NCI-H748 (cell line): ENCODE data around the gene DRC1.

ENCODE experiments used
- DNase-seq: peaks from one replicate; lab custom pipeline; 2025; ENCODE audit not compliant: unreplicated experiment; lab: John Stamatoyannopoulos, UW

The DRC1 gene

DNA sequence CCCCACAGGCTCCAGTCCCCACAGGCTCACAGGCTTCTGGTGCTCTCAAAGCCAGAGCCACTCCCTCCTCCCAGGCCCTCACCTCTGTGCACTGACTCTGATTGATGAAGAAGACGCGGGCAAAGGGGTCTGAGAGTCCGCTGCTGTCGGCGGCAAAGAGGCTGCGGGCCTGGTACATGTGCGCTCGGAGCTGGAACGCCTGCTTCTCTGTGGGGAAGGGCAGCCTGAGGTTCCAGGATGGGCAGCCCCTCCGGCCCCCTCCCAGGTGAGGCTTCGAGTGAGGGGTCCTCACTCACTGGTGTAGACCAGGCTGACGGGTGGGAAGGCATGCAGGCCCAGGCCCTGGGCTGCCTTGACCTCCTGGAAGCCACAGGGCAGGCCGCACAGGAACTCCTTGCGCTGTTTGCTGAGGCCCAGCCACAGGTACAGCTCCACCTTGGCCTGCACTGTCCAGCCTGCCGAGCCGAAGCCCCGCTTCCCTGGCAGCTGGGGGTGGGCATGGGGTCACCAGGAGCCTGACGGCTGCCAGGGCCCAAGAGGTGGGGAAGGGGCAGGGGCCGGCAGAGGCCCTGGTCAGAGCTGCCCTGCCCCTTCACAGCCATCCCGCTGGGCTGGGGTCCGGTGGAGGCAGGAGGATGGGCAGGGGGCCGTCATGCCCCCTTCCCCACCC lies 74.2 kb downstream of the DRC1 start:
- no peak for DNase-seq

DNA sequence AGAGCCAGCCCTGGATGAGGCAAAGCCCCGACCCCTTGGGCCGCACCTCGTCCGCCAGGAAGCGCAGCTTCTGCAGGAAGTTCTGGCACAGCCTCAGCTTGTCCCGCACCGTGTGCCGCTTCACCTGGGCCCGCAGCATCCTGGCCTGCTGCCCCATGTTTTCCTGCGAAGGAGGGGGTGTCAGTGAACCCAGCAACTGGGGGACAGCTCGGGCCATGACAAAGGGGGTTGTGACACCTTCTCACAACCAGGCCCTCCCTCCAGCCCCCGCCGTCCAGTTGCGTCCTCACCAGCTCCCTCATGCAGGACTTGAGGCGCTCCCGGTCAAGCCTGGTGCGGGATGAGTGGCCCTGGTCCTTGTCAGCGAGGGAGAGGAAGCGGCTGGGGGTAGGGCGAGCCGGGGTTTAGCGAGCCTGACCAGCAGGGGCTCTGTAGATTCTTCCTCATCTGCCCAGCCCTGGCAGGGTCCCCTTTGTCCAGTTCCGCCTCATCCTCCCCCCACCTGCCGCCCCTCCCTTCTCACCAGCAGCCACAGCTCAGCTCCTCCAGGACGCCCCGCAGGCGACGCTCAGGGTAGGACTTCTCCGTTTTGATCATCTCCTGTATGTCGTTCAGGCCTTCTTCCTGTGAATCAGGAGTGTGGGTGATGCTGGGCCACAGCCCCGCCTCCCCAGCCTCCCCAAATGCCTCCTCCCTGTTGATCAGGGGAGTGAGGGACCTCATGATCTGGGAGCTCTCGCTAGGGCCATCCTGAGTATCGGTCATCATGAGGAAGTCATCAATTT lies 75.6 kb downstream of the DRC1 start:
- no peak for DNase-seq

DNA sequence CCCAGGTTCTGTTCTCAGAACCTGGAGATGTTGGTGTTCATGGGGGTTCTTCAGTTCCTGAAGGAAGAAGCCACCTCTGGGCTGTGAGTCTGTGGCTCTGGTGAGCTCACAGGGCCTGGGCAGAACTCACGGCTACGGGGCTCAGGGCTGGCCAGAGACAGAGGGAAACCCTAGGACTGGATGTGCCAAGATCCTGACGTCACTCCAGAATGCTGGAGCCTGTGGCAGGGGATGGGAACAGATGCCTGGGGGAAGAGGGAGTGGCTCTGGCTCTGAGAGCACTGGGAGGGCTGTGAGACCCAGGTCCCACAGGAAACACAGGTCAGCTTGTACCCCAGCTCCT lies 76.2 kb downstream of the DRC1 start, which contains the start of gene OTOF:
Gene OTOF, minus strand, starts transcription at position 214 of the 343 bp plus-strand sequence.
- DNase-seq: no peak

DNA sequence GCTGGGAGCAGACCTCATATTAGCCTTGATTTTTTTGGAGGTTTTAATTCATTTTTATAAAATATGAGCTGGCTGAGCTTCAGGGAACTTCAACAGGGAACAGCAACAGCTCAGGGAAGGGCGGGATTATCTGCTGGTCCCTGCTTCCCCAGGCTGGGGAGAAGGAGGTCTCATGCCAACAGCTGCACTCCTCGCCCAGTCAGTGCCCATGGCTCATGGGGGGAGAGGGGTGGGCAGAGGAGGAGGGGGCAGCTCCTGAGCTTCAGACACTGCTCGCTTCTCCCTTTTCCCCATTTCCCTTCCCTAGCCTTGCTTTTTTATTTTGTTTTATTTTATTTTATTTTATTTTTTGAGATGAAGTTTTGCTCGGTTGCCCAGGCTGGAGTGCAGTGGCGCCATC lies 76.6 kb downstream of the DRC1 start:
- no peak for DNase-seq

DNA sequence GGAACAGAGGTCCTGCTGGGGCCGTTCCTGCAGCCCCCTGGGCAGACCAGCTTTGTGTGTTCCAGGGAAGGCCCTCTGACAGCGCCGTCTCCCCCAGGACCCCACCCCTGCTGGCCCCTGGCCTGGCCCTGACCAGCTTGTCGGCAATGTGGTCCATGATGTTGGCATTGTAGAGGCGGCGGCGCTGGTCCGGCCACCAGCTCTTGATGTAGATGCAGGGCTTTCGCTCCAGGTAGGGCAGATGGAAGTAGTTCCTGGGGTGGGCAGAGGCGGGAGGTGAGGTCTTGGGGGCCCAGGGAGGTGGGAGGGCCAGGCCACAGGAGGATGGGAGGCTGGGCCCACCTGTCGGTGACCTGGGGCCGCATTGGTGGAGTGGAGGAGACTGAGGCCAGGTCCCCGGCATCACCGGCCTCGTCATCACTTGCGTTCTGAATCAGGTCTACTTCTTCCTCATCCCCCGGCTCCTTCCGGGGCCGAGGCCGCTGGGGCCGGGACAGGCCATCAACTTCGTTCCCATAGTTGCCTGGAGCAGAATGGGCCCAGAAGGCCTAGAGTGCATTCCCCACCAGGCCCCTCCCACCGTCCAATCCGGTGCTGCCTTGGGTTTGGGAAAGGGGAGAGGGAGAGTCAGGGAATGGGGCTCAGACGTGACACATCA lies 77.5 kb downstream of the DRC1 start:
- no peak for DNase-seq

DNA sequence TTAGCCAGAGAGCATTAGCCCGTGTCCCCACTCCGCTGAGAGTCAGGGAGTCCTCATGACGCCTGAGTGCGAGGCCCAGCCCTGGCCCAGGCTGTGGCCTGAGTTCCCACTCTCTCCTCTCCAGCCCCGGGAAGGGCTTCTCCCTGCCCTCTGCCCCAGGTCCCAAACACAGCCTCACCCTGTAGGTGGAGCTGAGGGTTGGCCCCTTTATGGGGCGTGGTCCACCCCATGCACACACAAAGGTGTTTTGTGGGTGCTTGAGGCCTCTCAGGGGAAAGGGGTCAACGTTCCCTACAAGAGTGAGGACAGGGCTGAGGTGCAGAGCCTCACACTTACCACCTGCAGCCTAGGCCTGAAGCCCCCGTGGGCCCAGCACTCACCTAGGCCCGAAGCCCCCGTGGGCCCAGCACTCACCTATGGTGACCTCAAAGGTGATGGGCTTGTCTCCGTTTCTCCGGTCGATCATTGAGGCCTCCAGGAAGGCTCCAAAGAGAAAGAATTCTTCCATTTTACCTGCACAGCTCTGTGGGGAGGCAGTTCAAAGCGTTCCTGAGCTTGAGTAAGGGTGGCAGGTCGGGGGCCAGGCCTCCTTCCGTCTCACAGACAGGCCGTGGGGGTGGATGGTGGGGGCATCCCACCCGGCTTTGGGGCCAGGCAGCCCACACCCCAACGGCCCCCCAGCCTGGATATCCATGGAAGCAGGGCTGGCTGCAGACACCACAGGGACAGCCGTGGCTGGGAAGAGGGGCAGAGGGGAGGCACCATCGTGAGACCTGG lies 78.3 kb downstream of the DRC1 start:
- DNase-seq: no peak

DNA sequence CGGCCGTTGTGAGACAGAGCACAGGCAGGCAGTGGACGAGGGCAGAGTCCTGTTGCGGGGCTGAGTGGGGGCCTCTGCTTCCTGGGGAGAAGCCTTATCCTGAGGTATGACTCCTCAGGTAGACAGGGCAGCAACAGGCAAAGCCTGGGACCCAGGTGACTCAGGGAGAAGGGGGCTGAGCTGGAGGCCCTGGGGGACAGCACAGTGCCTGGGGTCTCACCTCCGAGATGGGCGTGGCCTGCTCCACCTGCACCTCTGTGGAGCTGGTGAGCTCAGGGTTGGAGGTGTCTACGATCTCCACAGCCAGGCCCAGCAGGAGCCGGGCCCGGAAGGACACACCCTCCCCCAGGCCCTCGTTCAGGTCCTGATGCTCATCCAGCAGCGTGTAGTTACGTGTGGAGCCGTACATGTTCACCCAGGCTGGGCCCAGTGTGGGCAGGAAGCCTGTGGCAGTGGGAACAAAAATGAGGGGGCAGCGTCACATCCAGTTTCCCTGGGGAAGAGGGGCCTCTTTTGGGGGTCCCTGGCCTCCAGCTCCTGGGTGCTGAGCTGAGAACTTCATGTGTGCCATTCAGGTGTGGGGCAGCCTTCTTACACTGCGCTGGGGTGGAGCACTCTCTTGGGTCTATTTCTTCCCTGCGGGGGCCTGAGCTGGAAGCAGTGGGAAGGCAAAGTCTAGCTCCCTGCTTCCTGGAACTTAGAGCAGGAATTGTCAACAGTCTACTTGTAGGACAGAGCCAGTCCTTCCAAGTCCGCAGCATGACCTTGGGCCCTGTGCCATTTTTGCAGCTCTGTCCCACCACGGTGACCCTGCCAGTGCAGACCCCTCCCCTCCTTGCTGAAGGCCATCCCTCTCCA lies 79.1 kb downstream of the DRC1 start:
- no peak for DNase-seq

DNA sequence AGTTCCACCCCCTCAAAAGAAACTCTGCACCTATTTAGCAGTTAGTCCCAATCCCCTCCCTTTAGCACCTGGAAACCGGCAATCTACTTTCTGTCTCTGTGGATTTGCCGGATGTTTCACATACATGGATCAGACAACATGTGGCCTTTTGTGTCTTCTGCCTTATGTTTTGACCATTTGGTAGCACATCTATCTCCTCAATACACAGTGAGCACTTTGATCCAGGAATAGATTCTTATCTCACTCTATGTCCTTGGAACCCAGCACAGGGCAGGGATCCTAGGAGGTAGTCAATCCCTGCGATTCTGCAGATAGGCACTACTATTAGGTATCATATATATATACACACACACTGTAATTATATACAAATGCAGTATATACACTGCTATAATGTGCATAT lies 80.0 kb downstream of the DRC1 start:
- no peak for DNase-seq

DNA sequence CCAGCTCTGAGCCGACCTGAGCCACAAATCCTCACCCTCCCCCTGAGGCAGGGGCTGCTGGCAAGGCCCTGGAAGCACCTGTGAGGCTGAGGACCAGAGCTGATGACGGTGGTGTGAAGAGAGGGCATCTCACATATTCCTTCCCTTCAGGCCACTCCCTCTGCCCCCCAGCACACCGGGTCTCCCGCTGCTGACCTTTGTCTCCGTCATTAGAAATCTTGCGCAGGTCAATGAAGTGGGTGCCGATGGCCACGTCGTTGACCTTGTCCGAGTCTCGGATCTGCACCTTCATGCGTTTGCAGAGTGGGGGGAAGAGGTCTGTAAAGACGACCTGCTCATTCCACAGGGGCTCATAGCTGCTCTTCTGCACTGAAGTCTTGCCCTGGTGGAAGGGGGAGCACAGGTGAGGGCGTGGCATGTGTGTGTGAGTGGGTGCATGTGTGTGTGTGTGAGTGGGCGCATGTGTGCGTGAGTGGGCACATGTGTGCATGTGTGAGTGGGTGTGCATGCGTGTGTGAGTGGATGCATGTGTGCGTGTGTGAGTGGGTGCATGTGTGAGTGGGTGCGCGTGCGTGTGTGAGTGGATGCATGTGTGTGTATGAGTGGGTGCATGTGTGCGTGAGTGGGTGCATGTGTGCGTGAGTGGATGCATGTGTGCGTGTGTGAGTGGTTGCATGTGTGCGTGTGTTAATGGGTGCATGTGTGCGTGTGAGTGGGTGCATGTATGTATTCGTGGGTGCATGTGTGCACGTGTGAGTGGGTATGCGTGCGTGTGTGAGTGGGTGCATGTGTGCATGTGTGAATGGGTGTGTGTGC lies 80.7 kb downstream of the DRC1 start:
- no peak for DNase-seq

DNA sequence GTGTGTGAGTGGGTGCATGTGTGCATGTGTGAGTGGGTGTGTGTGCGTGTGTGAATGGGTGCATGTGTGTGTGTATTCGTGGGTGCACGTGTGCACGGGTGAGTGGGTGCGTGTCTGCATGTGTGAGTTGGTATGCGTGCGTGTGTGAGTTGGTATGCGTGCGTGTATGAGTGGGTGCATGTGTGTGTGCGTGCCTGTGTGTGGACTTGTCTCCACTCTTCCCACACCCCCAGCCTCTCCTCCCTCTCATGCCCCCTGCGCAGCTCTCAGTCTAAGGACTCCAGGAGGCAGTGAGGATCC lies 81.3 kb downstream of the DRC1 start:
- DNase-seq: no peak

DNA sequence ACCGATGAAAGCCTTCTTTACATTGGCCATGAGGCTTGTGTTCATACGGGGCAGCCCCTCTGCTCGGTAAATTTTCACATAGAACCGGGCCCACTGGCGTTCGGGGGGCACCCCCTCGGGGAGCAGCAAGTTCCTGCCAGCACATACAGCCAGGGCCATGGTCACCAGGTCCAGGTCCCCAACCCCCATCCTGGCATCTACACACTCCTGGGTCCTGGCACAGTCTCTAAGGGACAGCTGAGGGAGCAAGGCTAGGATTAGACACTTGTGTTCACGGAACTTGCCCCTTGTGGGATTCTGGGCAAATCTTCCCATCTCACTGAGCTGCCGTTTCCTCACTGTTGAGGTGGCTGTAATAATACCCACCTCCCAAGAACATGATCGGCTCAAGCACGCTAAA lies 81.8 kb downstream of the DRC1 start:
- DNase-seq: no peak

DNA sequence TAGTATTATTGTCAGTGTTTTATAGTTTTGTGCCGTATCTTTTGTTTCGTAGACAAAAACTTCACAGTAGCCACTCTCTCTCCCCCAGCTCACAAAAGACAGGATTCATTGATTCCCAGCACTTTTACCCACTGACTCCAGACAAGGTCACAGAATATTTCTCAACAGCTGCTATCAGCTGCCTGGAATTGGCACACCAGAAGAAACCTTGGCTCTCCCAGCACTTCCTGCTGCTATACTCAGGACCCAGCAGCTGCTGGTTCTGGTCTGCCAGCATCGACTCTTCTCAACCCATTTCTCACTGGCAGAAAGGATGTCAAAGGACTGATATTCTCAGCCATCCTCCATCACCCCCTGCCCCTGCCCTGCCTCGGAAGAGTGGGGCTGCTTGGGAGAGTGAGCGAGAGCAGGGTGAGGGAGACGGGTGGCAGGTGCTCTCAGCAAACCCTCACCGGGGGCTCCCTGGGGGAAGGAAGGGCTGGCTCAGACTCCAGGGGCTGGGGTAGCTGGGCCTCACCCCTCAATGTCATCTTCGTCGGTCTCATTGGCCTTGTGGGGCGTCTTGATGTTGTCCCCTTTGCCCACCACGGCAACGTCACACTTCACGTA lies 82.3 kb downstream of the DRC1 start:
- DNase-seq: no peak

DNA sequence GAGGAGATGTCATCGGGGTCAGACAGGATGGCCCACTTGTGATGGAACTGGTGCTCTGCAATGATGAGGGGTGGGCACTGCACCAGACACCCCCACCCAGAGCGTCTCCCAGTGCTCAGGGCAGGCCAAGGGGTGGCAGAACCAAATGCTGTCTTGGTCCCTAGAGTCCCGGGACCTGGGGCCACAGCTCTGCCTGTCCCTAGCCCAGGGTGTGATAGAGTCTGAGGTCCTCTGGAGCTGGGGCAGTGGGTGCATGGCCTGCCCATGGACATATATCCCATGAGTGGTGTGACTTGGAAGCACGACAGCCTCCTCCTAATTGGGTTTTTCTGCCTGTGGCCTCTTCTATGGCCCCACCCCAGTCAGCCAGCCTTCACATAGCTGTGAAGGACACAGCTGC lies 82.9 kb downstream of the DRC1 start:
- no peak for DNase-seq

DNA sequence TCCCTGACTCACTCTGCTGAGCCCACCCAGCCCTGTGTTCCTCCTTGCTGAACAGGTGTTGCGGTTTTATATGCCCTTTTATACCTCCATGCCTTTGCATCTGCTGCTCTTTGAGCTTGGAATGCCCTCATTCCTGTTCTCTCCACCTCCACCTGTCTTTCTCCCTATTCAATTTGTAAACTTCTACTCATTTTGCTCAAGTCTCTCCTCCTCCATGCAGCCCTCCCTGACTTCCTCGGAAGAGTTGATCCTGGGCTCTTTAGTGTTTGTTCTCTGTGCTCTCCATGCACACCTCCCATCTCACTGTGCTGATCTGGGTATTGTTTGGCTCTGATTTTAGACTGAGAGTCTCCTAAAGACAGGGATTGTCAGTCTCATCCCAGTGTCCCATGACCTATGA lies 83.4 kb downstream of the DRC1 start:
- no peak for DNase-seq

DNA sequence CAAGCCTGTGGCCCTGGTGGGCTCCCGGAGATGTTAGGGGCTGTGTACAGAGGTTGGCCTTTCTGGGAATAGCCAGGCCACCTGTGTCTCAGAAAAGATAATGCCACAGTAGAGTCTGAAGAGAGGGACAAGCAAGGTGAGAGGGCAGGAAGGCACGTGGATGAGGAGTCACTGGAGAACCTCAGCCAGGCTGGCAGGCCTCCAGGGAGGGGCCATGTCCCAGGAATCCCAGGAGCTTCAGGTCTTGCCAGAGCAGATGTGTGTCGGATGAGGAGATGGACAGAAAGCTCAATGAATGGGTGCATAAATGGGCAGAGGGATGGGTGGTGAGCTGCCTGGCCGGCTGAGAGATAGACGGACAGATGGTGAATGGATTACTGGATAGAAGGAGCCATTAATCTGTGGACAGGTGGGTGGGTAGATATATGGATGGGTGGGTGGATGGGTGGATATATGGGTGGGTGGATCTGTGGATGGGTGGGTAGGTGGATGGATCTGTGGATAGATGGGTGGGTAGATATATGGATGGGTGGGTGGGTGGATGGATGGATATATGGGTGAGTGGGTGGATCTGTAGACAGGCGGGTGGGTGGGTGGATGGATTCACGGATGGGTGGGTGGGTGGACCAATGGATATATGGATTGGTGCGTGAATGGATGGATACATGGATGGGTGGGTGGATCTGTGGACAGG lies 84.2 kb downstream of the DRC1 start:
- no peak for DNase-seq

DNA sequence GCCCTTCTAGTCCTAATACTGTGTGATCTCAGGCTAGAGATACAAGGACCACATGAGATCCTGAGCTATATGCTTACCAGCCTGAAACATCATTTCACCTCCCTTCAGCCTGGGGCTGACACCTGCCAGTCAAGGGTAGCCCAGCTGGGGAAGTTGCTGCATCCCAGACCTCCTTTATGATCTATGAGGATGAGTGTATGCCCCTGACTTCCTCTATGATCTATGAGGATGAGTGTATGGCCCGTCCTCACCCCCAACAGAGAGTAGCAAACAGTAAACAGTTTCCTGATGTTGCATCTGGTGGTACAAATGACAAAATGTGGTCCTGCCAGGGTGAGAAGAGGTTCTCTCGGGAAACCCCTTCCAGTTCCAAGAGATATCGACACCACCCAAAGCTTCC lies 85.1 kb downstream of the DRC1 start:
- no peak for DNase-seq

DNA sequence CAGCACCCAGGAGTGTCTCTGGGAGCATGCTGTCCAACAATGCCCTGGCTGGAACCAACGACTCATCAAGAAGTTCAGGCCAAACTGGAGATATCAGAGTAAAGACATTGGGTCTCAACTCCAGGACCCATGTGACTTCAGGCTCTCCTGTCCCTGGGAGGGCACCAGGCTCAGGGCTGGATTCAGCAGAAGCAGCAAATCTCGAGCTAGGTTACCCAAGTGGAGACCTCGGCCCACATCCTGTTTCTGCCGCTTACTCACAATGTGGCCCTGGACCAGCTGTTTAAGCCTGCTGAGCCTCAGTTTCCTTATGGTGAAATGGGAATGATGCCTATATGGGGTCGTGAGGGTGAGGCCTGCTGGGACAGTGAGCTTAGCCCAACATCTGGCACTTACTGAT lies 85.5 kb downstream of the DRC1 start:
- DNase-seq: no peak

DNA sequence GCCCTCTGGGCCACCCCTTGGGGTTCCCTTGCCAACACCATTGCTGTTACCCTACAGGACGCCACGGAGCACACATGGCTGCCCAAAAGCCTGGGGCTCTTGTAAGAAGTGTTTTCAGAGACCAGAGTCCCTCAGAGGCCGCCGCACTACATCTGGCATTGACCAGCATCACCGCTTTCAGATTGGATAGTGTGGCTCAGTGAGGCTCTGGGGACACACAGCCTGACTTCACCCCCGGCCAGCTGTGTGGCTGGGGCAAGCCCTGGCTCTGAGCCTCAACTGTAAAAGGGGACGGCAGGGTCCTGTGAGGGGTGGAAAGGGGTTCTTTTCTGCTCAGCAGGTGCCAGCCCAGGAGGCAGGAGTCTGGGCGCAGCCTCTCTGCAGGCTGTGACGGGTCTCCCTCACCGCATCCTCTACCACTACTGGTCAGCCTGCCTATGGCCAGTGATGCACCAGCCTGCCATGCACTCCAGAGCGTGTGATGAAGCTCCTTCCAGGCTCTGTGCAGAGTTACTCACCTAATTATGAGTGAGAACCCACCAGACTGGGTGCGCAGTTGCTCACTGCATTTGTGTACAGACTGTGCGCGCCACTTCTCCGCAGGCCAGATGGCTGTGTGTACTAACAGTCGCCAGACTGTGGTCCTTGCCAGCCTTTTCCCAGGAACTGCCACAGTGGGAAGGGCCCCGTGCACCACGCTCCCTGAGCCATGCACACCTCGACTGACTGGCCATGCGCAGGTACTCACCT lies 86.9 kb downstream of the DRC1 start:
- no peak for DNase-seq
